Subcutaneous adipose tissue (tissue), 4 donors: ENCODE results near the gene ALG8. TPM values are rescaled to one million over a fixed set of nuclear protein-coding genes. Genes with fewer than 3 reads are reported as not detected.

Experiments
- CTCF ChIP-seq: fragments of 450-650 bp; IDR thresholded peaks from one replicate; pipeline ENCODE4 v1.5.1; 2016; ENCODE audit warnings: low read depth, mild to moderate bottlenecking, control low read depth, antibody characterized with exemption, moderate library complexity
- total RNA-seq, 4 donors: library from RNA; depleted of rRNA; stranded (reverse); fragments of >200 nt; gene quantifications; one replicate each; pipeline ENCODE4 v1.1.0, GENCODE V29; 2016

Gene ALG8
- total RNA-seq, 4 donors from 2014 or later: 22.4 to 73.0 (median 27.8) TPM

DNA sequence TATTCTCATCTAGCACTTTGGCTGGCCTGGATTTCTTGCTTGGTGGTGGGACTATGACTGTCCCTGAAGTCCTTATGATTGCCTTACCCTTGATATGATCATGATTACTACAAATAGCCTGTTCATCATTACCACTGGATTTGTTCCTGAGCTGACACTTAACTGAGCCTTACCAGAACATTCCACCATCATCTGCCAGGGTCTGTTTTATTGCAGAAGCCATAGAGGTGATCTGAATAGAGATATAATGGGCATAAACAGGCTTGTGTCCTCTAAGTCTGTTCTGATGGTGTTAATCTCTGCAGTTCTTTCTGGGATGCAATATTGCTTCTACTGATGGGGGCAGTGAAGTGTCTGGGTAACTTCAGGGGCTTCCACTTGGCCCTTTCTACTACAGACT lies 12.4 kb upstream of the ALG8 start:
- no peak for TF ChIP-seq CTCF

DNA sequence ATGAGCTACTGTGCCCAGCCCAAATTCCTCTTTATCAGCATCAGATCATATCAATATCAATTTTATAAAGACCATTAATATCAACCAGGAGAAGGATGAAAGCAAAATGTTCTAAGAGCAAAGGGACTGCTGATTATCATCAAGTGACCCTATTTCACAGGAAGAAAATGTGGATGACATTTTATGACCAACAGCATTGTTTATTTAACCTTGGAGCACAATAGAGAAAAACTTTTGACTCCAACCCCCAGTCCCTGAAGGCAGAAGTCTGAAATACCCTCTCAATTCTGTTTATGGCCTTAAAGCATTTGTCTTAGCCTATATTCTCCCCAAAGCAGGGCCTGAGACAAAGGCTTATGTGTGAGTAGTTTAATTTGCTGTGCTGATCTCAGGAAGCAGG lies 11.3 kb upstream of the ALG8 start:
- TF ChIP-seq CTCF: no peak

- TF ChIP-seq CTCF: no peak
Measured at GRCh38 chr11:78150346-78150745, 10.9 kb upstream of the ALG8 start.

DNA sequence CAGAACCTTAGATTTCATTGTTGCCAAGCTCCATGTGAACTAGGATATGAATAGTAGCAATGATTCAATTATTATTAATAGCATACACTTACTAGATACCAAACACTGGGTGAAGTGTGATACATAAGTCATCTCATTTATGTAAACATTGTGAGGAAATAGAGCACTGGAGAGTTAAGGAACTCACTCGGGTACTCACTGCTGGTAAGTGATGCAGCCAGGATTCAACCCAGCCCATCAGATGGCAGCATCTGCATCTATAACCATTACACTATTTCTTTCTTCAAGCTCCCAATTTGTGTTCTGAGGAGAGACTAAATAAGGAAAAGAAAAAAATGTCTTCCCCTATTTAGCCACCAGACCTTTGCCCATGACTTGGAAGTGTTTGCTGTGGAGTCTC lies 10.2 kb upstream of the ALG8 start:
- TF ChIP-seq CTCF: no peak

DNA sequence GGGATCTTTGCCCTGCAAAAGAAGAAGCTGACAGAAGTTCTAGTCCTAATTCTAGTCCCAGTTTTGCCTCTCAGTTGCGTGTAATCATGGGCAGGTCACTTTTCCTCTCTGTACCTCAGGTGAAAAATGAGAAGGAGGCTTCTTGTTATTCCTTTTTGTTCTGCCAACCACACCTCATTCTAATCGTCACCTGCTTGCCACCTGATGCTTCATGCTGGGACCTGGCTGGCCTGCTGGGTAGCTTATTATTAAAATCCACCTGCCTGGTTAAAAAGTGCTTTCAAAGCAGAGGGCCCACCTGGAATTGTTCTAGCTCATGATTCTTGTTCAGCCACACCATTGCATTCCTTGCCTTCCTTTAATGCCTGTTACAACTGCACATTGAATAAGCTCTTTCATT lies 8.4 kb upstream of the ALG8 start:
- no peak for TF ChIP-seq CTCF

DNA sequence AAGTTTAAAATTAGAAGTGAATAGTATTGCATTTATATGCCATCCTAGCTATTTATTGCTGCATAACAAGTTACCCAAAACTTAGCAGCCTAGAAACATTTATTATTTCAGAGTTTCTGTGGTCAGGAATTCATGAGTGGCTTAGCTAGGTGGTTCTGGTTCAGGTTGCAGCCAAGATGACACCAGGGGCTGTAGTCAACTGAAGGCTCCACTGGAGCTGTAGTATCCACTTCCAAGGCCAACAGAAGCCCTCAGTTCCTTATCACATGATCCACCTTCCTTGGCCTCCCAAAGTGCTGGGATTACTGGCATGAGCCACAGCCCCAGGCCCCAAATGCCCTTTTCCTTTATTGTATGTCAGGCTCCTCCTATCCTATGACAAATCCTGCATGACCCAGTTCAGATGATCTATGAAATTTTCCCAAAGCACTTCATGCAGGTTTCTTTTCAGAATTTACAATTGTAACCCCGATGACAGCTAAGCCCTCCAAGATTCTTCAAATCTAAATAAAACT lies 6.1 kb upstream of the ALG8 start:
- no peak for TF ChIP-seq CTCF

- no peak for TF ChIP-seq CTCF
Measured at GRCh38 chr11:78140392-78141077, 1.1 kb upstream of the ALG8 start.
